CD4-positive, alpha-beta T cell treated with Interleukin-15 for 1 hour (primary cell): Measurements from ENCODE around the gene RPS6KA1.
"Not testable (repeated sequence)": the region's sequence is repeated elsewhere in the genome, so short reads cannot be mapped to it uniquely, and the experiment has no call there.

Experiments
- DNase-seq: peaks from one replicate; pipeline ENCODE4 v3.0.0-alpha.2; 2020

The RPS6KA1 gene

DNA sequence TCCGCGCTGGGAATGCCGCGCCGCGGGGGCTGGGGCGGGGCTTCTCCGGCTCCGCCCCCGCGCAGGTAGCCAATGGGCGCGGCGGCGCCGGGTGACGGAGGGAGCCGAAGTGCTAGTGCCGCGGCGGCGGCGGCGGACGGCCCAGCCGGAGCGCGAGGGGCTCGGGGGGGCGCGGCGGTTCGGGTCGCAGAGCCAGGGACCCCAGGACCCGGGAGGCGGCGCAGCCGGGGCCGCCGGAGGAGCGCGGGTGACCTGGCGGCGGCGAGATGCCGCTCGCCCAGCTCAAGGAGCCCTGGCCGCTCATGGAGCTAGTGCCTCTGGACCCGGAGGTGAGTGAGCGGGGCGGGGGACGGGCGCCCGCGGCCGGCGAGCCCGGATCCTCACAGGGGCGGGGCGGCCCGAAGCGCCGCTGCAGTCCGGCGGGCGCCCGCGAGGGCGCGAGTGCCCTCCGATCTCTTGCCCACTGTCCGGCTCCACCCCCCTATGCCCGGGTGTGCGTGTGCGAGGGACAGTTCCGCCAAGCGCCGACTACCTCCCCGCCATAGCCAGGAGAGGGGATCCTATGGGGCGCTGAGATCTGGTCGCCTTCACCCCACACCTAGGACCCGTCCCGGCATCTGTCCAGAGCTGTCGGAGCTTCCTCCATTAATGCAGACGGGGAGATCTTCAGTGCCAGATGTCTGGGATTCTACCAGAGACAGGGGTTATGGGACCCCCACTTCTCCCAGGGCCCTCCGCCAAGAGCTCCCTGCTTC is at the start of gene RPS6KA1:
TSS of gene RPS6KA1 (plus strand) at position 107 of the 755 bp plus-strand sequence. CDS start at position 267, 160 bp downstream.
- peak; percentile 59 for DNase-seq

DNA sequence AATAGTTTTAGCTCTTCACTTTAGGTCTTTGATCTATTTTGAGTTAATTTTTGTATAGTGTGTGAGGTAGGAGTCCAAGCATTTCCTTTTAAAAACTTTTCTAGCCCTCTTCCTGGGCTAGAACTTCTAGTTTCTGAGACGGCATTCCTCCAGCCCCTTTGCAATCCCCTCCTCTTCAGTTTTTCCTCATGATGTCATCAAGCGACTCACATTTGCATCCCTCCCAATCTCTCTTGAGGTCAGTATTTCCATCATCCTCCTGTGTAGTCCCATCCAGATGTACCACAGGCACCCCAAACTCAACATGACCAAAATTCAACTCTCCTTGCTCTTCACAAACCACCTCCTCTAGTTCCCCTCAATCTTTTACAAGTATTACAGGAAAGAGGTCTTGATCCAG is 46.6 kb upstream of the RPS6KA1 start:
- DNase-seq = no peak

DNA sequence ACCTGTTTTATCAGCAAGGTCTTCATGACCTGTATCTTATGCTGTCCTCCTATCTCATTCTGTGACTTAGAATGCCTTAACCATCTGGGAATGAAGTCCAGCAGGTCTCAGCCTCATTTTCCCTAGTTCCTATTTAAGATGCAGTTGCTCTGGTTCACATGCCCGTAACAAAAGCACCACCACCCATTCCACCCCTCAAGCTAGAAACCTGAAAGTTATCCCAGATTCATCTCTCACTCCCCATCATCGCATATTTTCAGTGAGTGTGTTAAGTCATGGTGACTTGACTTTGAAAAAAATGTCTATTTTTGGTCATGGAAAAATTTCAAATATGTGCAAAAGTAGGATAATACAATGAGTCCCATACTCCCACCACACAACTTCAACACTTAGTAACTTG is 45.6 kb upstream of the RPS6KA1 start:
- no peak for DNase-seq

DNA sequence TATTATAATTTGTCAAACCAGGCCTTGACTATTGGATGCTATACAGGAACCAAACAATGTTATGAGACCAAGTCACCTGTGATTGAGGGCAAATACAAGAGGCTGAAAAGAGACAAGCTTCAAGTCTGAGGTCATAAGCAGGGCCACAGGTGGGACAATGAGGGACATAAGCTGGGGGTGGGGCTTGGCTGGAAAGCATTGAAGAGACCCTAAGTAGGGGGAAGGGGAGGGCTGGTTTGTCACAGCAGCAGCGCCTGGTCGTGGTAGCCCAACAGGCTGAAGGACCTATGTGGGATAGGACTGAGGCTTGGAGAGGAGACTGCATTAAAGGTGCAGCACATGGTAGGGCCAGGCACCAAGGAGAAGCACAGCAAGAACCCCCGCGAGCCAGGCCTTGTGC is 39.4 kb upstream of the RPS6KA1 start:
- DNase-seq = no peak

DNA sequence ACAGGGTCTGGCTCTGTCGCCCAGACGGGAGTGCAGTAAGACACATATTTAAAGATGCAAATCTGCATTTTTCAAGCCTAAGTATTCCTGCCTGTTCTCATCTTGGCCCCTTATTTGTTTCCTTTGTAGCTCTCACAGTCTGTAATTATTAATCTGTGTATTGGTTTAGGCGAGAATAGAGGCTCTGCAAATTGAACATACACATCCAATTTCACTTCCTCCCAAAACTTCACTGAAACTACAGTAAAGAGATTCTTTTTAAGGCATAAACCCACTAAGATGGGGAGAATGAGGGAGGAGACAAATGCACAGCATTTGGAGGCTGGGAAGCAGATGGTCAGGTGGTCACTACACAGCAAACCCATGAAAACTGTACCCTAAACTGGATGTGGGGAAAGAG is 36.3 kb upstream of the RPS6KA1 start:
- DNase-seq = no peak

DNA sequence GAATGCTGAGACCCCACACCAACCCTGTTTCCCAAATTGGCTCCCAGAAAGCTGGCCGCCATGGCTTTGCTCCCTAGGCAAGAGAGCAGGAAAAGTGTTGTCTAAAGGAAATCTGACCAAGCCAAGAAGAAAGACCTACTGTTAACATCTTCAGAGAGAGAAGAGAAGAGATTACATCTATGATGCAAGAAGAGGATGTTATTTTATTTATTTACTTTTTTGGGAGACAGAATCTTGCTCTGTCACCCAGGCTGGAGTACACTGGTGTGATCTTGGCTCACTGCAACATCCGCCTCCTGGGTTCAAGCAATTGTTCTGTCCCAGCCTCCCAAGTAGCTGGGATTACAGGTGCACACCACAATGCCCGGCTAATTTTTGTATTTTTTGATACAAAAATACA is 35.6 kb upstream of the RPS6KA1 start:
- no peak for DNase-seq

DNA sequence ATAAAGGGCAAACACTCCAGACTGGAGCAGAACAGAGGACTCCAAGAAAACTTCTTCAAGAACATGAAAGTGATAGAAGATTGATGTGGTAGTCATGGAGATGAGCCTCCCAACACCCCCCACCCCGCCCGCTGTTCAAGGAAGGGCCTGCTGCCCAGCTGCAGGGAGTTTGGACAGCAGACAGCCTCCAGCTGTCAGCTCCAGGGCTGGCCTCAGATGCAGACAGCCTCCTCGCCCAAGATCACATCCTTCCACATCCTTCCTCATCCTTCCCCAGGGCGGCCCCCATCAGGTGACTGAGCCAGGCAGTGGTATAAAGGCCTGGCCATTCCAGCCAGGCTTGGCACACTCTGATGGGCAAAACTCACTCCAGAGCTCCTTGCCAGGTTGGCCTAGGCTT is 32.7 kb upstream of the RPS6KA1 start:
- no peak for DNase-seq

DNA sequence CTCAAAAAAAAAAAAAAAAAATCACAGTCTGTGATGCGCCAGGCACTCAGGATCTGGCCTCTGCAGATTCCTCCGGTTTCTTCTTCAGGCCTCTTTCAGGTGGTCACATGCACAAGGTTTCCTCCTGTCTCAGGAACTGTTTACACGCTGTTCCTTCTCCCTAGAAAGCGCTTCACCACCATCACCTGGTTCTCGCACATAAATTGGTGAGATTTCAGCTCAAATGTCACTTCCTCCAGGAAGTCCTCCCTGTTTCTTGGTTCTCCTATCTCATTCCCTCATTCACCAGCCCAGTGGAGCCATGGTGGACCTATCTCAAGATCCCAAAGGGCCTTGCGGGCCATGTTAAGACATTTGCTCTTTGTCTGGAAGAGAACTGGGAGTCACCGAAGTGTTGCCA is 30.7 kb upstream of the RPS6KA1 start:
- DNase-seq = no peak

DNA sequence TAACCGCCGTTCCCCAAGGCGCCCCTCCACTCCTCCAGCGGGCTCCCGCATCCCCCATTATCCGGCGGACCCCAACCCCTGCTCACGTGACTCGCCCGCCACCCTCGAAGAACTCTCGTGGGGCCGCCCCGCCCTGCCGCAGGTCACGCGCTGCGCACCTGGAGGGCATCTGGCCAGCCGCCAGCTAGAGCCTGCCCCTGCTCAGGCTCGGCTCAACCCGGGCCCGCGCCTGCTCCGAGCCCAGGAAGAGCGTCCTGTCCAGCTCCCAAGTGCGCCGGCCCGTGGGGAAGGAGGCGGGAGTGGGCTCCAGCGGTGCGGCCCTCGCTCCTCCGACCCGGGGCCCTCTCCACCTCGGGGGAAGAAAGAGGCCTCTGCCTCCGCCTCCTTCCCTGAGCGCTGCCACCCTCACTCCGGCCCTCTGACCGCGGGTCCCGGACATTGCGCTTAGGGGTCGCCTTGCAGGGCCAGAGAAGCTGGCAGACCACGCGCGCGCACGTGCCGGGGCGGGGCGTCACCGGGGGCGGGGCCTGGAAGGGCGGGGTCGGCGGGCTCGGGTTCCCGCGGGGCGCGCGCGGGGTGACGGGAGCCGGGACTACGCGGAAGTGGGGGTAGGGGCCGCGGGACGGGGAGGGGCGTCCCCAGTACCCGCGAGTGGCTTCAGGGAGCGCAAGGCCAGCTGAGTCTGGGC is 28.9 kb upstream of the RPS6KA1 start:
- DNase-seq = peak; percentile 85

DNA sequence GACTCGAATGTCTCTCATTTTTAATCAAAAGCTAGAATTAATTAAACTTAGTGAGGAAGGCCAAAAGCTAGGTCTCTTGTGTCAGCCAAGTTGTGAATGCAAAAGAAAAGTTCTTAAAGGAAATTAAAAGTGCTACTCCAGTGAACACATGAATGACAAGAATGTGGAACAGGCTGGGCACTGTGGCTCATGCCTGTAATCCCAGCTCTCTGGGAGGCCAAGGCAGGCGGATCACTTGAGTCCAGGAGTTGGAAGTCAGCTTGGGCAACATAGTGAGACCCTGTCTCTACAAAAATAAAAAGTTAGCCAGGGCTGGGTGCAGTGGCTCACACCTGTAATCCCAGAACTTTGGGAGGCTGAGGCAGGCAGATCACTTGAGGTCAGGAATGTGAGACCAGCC is 18.9 kb upstream of the RPS6KA1 start:
- DNase-seq = not testable (repeated sequence)

DNA sequence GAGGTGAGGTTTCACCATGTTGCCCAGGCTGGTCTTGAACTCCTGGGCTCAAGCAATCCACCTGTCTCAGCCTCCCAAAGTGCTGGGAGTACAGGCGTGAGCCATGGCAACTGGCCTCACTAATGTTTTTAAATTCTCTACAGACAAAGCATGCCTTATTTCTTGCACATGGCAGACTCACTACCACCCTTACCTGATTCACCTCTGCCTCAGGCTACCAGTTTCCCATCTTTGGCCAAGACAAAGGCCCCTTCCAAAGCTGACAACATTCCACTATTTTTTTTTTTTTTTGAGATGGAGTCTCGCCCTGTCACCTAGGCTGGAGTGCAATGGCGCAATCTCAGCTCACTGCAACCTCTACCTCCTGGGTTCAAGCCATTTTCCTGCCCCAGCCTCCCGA is 13.7 kb upstream of the RPS6KA1 start:
- not testable (repeated sequence) for DNase-seq

DNA sequence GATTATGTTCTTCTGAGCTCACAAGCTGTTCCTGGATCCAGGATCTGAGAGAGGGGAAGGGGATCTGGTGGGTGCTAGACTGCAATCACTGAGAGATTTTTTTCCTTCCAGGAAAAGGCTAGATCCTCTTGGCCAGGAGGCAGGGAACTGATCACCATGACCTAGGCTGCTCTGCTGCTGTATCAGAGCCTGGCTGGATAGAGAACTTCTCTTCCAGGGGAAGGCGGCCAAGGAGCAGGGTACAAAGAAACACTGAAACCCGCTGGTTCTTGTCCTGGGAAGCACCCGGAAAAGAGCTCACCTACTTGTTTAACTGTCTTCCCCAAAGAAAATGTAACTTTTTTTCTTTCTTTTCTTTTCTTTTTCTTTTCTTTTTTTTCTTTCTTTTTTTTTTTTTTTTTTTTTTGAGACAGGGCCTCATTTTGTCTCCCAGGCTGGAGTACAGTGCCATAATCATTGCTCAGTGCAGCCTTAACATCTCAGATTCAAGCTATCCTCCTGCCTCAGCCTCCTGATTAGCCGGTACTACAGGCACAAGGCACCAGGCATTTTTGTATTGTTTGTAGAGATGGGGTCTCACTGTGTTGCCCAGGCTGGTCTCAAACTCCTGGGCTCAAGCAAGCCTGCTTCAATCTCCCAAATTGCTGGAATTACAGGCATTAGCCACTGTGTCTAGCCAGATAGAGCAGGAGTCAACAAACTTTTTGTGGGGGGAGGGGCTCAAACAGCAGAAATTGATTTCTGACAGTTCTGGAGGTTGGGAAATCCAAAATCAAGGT is 12.4 kb upstream of the RPS6KA1 start:
- DNase-seq = no peak

DNA sequence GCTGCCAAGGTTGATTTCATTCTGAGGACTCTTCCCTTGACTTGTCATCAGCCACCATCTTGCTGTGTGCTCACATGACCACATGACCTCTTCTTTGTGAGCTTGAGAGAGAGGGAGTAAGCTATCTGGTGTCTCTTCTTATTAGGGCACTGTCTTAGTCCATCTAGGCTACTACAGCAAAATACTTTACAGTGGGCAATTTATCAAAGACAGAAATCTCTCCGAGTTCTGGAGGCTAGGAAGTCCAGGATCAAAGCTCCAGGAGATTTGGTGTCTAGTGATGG is 11.9 kb upstream of the RPS6KA1 start:
- DNase-seq = no peak

DNA sequence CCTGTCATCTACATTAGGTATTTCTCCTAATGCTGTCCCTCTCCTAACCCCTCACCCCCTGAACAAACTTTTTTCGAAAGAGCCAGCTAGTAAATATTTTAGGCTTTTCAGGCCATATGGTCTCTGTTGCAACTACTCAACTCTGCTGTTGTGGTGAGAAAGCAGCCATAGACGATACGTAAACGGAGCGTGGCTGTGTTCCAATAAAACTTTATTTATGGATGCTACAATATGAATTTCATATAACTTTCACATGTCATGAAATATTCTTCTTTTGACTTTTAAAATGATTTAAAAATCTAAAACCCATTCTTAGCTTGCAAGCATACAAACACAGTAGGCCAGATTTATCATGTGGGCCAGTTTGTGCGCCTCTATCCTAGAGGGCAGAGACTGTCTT is 11.2 kb upstream of the RPS6KA1 start:
- no peak for DNase-seq

DNA sequence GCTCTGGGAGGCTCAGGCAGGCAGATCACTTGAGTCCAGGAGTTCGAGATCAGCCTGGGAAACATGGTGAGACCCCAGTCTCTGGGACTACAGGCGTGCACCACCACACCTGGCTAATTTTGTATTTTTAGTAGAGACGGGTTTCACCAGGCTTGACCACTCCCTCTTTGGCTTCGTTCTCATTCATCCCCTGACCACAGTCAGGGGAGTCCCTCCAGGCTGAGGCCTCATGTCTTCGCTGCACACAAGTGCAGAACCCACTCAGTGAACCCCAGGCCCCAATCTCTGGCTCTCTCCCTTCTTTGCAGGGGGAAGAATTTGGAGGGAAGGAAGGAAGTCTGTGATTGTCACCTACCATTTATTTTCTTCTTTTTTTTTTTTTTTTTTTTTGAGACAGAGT is 9.2 kb upstream of the RPS6KA1 start:
- DNase-seq = no peak

DNA sequence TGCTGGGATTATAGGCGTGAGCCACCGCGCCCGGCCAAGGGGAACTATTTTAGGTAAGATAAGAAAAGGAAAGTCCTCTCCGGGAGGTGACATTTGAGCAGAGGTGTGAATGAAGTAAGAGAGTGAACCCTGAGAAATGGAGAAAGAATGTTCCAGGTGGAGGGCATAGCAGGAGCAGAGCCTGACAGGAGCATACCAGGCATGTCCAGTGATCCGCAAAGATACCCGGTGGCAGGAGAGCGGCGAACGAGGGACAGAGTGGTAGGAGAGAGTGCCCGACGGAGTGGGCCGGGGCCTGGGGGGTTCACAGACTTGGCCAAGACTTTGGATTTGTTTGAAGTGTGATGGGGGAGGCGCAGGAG is 7.9 kb upstream of the RPS6KA1 start:
- DNase-seq = no peak

DNA sequence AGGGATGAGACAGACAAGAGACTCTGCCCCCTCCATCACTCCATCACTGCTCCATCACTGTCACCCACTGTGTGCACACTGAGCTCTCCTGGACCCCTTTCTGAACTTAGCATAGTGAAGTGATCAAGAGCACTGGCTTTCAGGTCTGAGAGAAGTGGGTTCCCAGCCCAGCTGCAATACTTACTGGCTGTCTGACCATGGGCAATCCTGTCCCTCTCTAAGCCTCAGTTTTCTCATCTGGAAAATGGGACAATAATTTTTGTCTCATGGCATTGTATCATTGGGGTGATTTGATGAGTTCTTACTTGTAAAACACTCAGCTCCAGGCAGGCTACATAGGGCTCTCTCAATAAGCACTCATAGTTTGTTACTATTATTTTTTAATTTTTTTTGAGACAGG is 7.5 kb upstream of the RPS6KA1 start:
- no peak for DNase-seq

DNA sequence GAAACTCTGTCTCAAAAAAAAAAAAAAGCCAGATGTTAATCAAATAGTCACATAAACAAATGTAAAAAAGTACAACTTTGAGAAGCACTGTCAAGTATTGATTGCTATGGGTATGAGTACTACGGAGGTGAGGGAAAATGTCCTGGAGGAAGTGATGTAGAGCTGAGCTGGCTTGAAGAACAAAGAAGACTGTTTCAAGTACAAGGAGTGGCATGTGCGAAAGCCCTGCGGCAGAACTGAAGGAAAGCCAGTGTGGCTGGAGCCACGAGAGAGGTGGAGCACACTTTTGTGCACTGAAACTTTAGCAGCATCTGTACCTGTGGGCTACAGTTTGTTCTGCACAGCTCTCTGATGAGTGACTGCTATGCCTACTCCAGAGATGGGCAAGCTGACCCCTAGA is 5.4 kb upstream of the RPS6KA1 start:
- no peak for DNase-seq

DNA sequence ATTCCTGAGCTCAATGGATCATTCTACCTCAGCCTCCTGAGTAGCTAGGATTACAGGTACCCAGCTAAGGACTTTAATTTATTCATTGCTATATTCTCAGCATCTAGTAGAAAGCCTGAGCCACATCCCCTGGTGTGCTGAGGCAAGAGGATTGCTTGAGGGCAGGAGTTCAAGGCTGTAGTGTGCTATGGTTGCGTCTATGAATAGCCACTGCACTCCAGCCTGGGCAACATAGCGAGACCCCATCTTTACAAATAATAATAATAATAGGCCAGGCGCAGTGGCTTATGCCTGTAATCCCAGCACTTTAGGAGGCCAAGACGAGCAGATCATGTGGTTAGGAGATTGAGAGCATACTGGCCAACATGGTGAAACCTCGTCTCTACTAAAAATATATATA is 3.3 kb upstream of the RPS6KA1 start:
- DNase-seq = no peak

DNA sequence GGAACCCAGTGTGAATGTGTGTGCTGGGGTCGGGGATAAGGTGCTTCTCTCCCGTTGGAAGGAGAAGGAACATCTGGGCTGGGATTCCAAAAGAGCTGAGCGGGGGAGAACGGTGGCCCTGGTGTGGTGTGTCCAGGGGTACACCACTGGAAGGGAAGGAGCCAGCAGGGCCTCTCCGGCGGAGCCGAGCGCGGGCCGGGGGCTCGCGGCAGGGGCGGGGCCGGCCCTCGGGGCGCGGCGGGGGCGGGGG is 231 bp upstream of the RPS6KA1 start:
- DNase-seq = no peak

DNA sequence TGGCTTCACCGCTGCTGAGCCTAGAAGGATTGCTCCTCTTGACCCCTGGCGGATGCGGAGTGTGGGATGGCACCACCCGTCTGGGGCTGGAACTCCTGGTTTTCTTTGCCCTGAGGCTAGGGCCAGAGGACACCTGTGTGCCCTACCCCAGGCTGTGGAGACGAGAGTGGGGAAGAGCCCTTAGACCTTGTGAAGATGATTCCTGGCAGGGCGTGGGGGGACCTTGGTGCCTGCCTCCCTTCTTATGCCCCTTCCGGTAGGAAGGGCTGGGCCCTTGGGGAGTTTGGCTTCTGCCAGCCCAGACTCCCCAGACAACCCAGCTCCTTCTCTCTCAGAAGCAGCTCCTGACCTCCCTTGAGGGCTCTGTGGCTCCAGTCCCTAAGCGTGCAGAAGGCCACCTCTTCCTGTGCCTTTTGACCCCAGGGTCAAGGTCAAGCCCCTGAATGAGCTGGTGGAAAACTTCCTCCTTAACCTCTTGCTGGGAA is 891 bp downstream of the RPS6KA1 start:
- no peak for DNase-seq

DNA sequence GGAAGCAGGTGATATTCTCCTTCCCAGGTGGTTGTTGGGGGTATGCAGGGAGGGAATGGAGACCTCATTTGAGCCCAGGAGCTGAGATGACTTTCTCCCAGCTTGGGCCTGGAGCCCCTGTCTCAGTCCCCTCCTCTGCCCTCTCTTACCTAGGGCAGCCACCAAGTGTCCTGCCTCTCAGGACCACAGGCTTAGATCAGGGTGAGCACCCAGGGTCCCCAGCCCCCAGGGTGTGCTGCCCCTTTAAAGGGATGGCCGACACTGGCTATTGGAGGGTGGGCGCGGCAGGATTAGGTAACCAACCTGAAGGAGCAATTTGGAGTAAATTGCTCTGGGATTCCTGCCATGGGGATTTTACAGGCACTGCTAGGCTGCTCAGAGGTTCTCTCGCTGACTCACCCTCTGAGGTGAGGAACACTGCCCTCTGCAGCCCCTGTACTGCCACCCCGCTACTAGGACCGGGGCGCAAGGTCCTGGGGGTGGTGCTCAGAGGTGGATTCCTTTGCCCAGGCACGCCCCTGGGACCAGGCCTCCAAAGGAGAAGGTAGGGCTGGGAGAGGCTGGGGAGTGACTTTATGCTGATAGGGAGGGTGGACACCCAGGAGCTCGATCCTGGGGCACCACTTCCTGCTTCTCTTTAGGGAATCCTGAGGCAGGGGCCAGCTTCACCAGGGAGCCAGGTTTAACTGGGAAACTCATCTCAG is 1.5 kb downstream of the RPS6KA1 start:
- DNase-seq = no peak

DNA sequence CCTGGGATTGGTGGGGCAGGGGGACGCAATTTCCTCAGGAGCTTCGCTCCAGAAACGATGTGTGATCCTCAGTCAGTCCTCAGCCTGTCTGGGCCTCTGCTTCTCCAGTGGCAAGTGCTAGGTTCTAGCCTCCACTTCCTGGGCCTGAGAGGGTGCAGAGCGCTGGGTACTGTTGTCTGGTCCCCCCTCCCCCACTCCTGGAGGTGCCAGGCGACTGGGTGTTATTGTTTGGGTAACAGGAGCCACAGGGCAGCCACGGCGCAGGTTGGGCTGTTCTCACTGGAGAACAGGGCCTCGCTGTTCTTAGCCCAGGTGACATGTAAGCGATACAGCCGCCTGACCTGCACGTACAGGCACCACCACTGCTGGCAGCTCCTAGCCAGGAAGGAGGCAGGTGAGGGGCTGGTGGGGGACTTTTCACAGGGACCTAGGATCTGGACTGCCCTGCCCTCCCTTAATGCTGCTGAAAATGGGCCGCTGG is 2.1 kb downstream of the RPS6KA1 start:
- no peak for DNase-seq
